GM19328 (cell line): ENCODE results near the gene ATG7.

Source experiments
- ATAC-seq: cut with Tn5 transposase; IDR thresholded peaks from one replicate; pipeline ENCODE4 v1.9.1; 2021; ENCODE audit warnings: mild to moderate bottlenecking, moderate library complexity; ENCODE audit not compliant: unreplicated experiment

ATG7 gene

DNA sequence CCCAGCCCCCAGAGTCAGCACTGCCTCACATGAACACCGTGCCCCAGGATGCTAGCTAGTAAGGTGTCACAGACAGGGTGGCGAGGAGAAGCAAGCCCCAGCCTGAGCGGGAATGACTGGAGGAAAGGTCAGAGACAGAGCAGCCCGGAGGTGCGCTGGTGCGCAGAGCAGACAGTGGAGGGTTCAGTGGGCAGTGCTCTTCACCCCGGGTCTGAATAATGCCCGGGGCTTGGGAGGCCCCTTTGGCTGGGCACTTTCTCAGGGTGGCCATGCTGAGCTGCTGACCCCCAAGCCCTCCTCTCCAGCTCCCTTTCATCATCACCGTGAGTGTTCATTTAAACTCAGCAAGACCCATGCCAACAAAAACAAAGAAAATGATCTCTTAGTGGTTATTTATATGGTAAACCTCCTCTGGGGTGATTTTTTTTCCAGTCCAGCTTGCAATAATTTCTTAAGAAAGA, 260.8 kb downstream of the ATG7 start:
- no peak for ATAC-seq

DNA sequence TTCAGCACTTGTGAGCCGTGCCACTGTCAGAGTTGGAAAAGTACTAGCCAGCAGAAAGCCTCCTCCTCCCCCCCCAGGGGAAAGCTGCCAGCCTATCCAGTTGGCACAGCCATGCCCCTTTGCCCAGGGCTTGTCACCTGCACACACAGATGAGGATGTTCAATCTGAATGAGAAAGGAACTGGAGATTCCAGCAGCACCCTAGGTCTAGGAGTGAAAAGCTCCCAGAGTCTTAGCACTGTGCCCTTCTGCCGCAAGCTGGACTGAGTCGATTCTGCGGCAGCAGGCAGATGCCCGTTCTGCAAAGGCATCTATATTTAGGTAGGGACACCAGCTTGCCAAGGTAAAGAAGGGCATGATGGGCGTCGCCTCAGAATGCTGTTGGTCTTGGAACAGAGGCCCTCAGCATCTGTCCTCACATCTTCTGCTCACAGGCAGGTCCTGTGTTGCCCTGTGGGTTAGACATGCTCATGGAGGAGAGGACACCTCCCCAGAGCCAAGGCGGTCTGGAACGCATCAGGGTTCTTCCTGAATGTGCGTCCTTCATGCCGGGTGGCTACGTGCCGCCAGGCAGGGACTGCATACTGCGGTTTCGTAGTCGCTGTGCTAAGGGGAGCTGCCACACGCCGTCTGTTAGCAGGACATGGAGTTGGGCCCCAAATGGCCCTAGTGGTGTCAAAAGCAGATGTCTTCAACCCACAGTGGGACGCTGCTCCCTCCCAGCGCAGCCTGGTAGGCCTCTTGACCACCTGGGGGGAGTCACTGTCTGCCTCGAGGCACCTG, 262.0 kb downstream of the ATG7 start:
- ATAC-seq: no peak

DNA sequence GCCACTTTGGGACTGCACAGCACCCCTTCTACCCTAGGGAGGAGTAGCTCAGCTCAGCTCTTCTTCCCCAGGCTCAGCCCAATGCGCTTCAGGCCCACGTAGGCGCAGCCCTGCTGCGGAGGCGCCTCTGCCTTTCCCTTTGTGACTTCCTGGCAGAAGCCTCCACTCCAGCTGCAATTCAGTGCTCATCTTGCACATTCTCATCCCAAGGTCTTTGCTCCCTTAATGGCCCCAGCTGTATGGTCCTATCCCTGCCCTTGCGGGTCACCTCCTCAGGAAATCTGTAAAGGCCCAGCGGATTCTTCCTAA, 262.6 kb downstream of the ATG7 start:
- no peak for ATAC-seq

DNA sequence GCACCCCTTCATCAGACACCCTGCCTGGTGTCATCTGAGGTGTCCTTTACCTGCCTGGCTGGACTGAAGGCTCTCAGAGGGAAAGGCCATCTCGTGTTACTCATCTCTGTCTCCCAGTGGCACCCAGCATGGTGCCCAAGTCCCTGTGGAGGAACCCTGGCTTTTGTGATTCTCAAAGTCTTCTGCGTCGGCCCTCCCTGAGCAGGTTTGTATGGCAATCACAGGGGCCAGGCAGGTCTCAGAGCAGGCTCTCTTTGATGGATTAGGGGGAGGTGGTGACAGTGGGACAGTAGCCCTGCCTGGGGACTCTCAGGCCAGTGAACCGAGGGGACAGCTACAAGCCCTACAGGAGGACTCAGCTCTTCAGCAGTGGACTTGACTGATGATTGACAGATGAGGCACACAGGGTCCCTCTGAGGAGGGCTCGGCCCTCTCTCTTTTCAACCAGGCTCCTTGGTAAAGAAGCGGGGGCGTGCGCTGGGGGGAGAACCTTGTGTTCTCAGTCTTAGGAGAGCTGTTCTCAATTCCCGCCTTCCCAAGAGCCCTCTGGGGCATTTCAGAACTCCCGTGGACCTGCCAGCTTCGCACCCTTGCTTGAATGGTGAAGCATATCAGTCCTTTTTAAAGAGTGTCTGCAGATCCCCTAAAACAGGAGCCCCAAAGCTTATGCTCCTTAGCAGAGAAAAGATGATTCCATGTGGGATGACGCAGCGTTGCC, 263.2 kb downstream of the ATG7 start:
- no peak for ATAC-seq

DNA sequence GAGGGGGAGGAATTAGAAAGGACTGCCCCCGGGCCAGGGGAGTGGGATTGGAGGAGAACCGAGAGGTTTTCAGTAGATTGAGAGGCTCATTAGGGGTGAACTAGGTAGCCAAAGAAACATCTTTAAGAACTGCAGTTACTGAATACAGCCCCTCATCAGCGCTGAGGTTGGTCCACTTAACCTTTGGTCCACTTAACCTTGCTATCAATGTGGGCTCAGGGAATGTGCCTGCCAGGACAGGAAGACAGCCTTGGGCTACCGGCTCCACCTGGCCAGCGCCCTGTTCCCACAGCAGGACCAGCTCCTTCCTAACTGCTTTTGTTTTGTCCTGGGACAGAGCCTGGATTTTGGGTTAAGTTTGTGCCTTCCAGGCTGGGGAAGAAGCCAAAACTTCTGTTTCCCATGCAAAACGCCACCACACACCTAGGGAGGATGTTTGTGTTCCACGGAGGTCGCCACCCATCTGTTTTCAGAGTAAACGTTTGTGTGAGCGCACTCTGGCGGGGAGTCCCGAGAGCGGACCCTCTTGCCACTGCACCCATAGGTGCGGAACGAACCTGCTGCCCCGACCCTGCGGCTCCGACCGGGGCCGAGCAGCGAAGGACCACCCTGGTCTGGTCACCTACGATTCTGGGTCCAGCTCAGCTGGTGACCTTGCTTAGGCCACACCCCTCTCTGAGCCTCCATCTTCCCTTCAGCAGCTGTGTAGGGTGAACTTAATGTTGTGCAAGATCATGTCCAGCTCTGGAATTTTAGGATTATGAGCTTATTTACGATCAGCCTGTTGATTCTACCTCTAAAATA, 264.1 kb downstream of the ATG7 start:
- ATAC-seq: no peak

DNA sequence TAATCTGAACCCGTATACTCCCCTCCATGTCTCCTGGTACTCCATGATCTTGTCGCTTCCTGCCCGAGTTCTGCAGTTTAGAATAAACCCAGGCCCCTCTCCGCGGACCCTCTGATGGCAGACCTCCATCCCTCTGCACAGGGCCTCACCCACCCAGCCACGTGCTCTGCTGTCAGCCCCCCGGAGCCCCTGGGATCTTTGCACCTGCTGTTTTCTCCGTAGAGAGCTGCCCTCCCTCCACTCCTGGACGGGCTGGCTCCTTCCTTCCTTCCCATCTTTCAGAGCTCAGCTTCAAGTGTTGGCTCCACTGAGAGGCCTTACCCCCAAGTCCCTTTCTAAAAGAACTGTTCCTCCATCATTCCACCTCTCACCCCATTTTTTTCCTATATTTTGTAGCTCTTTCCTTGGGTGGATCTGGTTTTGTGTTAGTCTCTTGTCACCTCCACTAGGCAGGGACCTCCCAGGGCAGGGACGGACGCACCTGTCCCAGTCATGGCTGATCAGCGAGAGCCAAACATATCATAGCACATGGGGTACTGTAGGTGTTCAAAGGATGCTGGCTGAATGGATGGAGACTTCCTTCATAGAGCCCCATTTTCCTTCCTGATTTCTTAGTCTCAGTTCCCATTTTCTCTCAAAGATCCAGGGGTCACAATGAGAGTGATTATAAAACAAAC, 264.9 kb downstream of the ATG7 start:
- ATAC-seq: no peak

DNA sequence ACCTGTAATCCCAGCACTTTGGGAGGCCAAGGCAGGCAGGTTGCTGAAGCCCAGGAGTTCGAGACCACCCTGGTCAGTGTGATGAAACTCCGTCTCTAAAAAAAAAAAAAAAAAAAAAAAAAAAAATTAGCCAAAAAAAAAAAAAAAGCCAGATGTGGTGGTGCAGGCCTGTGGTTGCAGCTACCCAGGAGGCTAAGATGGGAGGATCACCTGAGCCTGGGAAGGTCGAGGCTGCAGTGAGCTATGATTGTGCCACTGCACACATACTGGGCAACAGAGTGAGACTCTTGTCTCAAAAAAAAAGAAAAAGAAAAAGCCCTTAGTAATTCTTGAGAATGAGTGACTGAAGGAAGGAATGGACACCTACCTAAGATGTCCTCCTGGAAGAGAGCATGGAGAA, 266.4 kb downstream of the ATG7 start:
- ATAC-seq: no peak

DNA sequence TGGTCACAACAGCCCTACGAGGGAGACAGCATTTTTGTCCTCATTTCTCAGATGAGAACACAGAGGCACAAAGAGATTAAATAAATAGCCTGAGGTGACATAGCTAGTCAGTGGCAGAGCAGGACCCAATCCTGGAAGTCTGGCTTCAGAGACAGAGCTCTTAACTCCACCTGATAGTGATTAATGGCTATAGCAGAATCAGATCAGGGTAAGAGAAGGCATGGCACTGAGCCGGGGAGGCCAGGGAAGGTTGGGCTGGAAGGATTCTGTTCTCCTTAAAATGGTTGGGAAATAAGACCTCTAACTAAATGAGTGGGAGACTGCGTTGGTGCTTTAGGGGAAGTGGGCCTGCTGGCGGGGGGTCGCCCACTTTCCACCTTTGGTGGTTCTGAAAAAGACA, 267.0 kb downstream of the ATG7 start:
- no peak for ATAC-seq

DNA sequence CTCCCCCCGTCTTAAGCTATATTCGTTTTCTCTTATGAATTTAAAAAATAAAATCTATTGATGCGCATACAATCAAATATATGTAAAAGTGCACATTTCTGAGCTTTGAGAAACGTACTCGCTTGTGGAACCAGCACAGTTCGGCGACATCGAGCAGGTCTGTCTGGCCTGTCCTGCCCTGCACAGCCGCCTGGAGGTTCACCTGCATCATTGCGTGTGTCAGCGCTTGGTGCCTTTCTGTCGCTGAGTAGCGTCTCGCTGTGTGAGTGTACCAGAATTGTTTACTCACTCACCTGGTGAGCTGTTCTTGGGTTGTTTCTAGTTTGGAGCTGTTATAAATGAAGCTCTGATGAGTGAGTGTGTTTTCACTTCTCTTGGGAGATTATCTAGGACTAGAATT, 267.5 kb downstream of the ATG7 start:
- no peak for ATAC-seq

DNA sequence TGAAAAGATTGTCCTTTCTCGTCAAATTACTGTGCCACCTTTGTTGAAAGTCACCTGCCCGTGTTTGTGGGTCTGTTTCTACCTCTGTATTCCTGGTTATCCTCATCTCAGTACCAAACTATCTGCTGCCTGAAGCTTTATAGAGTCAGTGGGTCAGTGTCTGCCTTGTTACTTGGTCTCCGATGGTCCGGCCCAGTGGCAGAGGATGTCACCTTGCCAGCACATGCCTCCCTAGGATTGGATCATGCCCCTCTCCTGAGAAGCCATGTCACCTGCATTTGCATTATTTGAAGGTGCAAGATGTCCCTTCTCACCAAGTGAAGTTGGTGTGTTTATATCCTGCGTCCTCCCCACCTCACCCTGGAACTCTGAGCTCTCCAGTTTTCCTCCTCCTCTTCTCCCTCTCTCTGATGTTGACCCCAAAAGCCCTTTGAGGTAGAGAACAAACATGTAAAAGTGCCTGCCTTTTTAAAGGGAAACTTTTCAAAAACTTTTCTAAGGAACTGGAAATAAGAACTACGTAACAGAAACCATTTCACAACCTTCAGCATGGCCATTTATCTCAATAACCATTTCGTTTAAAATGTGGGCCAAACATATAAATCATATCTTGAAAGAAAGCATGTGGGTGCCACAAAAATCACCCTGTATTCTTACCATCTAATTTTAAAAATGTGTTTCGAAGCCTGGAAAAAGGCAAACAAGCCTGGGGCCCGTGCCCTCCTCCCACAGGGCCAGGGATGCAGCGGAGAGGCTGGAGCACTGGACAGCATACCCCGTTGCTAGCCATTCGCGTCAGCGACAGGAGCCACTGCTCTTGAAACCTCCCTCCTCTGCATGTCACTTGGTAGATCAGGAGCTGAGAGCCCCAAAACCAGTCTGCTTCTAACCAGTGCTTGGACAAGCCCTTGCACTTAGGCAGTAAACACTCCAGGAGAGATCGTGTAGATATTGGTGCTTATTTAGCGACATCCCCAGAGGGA, 269.4 kb downstream of the ATG7 start:
- ATAC-seq: no peak

DNA sequence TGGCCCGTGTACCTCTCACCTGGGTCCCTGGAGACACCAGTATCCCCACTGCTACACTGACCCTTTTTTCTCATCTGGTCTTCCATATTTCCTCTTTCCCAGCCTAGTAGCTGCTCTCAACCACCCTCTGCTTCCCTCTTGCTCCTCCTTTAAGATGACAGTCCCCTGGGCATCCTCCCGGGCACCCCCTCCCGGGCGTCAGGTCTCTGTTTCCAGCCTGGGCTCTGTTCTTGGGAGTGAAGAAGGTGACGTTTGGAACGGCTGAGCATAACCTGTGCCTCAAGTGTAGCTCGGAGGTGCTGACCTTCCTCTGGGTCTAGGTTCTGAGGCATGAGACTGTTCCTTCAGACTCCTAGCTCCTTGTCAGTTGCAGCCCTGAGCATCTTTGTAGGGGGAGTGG, 270.4 kb downstream of the ATG7 start:
- no peak for ATAC-seq

DNA sequence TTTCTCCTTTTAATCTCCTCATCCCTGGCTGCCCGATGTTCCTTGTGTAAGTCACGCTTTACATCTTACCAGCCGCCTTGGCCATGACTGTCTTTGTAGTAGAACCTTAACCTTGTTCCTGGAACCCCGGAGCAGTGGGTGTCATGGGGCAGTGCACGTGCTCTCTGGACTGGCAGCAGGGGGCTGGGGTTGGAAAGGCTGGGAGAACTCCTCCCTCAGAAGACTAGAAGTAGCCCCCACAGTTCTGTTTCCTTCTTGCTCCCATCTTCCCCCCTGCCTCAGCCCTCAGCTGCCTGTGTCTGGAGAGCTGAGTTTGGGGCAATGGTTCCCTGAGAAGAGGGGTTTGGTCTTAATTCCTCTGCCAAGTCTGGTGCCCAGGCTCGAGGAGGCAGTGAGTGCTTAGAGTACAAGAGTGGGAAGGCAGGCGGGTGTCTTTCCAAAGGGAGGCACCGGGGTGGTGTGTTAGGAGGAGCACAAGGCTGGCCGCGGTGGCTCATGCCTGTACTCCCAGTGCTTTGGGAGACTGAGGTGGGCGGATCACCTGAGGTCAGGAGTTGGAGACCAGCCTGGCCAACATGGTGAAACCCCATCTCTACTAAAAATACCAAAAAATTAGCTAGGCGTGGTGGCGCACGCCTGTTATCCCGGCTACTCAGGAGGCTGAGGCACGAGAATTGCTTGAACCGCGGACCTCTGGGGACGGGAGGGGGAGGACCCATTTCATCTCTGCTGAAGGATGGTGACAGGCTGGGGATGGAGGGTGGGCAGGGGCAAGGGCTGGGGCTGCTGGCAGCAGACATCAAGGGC, 271.1 kb downstream of the ATG7 start:
- no peak for ATAC-seq

DNA sequence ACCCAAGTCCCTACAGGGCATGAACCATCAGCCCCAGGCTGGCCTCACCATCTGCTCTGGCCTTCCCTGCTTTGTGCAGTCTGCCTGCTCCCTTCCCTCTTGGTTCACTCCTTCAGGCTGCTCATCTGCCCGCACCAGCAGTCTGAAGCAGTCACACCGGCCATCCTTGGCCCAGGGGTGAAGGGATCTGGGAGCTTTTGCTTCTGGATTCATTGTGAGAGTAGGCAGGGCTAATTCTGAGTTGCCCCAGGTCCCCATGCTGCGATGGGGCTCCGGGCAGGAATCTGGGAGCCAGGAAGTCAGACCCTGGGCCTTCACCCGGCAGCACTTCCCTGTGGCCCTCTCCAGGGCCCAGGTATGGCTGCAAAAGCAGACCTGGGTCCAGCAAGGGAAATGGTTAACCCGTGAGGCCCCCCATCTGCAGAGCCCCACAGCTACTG, 271.8 kb downstream of the ATG7 start:
- ATAC-seq: no peak

DNA sequence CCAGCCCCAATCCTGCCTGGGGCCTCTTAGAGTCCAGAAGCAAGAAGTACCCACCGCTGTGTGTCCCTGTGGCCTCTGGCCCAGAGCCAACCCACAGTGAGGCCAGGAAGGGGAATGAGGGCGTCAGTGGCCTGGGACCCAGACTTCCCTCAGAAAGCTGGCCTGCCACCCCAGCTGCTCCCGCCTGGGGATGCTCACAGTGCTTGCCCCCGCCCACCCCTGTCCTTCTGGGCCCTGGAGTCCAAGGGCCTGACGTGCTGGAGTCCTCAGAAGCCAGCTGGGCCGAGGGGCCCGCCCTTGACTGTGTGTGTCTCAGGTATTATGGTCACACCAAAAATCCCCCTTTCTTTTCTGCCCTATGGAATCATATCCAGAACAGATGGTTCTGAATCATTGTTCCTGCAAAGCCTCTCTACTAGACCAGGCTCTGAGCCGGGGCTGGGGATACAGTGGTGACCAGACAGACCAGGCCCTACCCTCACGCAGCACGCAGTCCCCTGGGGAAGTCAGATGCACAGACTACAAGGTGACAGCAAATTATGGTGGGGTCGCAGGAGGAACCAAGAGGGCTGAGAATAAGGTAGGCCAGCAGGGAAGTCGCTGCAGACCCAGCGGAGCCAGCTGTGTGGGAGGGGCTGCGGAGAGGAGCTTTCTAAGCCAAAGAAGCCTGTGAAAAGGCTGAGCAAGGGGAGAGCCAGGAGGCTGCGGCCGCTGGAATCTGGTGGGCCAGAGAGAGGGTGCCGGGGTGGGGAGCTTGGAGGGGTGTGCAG, 272.4 kb downstream of the ATG7 start:
- ATAC-seq: no peak

DNA sequence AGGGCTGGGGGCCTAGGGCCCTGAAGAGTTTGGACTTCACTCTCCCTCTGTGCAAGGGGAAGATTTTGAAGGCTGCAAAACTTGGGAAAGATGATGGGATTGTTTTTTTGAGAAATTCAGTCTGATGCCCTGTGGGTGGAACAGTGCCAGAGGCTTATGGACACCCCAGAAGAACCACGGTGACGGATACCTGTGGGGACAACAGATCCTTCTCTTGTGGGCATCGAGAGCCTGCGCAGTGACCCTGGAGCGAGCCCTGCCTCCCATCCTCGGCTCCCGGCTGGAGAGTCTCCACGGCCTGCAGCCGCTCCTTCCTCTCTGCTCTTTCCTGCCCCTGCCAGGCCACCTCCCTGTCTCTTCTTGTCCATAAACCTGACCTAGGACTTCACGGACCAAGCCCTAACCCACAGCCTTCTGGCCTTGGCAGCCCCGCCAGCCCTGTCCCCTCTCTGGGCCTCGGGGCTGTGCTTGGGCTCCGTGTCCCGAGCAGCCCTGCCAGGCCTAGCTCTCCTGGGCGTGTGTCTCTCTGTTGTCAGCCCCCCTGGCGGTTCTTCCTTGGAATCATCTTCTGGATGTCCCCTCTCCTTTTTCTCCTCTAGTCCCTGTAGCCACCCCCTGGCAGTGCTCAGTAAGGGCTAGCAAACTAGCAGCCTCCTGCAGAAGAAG, 273.1 kb downstream of the ATG7 start:
- no peak for ATAC-seq

DNA sequence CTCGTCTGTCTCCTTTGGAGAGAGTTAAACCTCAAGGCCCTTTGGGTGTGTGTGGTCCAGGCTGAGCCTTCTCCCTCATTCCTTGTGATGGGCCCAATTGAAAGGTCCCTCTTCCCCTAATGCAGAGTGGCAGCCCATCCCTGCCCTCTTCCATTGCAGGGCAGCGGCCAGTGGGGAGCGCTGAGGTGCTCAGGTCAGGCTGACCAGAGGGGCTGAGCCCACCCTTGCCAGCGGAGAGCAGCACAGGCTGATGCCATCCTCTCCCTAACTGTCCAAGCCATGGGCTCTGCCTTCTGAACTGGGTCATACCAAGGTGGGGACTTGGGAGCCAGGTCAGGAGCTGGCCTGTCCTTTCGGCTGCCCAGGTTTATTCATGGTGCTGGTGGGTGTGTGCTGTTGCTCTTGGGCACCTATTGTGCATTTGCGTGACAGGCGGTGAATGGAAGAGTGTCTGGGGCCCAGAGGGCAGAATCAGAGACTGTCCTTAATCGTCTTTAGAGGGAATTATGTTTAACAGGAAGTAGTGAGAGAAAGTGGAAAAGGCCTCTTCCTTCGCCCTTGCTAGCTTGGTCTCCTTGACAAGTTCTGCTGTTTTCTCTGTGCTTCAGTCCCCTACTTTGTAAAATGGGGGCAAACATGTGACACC, 274.6 kb downstream of the ATG7 start:
- no peak for ATAC-seq

DNA sequence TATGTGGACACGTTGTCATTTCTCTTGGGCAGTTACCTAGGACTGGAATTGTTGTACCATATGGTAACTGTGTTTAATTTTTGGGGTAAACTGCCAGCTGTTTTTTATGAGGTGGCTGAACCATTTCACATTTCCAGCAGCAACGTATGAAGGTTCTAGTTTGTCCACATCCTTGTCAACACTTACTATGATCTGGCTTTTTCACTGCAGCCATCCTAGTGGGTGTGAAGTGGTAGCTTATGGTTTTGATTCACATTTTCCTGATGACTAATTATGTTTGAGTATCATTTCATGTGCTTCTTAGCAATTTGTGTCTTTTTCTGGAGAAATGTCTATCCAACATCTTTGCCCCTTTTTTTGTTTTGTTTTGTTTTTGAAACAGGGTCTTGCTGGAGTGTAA, 275.3 kb downstream of the ATG7 start:
- ATAC-seq: no peak
